Gastrocnemius medialis (tissue), 4 donors: ENCODE data around the gene WIPF3. TPM values are rescaled to one million over a fixed set of nuclear protein-coding genes. Genes with fewer than 3 reads are reported as not detected.

Experiments
- ATAC-seq, 2 donors: fragments of 150-250 bp; one replicate each; pipeline ENCODE4 v1.9.1; 2016
- DNase-seq, 2 donors: peaks; one replicate each; pipeline ENCODE4 v3.0.0-alpha.2; 2019
- H3K27ac ChIP-seq, 4 donors: fragments of 200-600 bp; sonication (generic); 1 replicate in 1 of 4; 2 replicates in 3 of 4; pipeline ENCODE4 v1.5.1; 2016 to 2018; ENCODE audit warnings: mild to moderate bottlenecking in 2 of 4, moderate library complexity in 1 of 4
- H3K27me3 ChIP-seq, 3 donors: fragments of 200-600 bp; sonication (generic) in 2 of 3; 1 replicate in 1 of 3; 2 replicates in 2 of 3; pipeline versions ENCODE4 v1.5.1 to v1.6.0; 2016 to 2019; ENCODE audit warnings: mild to moderate bottlenecking in 1 of 3, moderate library complexity in 1 of 3
- H3K36me3 ChIP-seq, 2 donors: fragments of 200-600 bp; sonication (generic) in 1 of 2; one replicate each; pipeline ENCODE4 v1.5.1; 2017 to 2018
- H3K4me1 ChIP-seq, 2 donors: fragments of 200-600 bp; sonication (generic) in 1 of 2; one replicate each; pipeline ENCODE4 v1.5.1; 2016 to 2017; ENCODE audit warnings: mild to moderate bottlenecking in 2 of 2
- H3K4me3 ChIP-seq, 4 donors: fragments of 200-600 bp; sonication (generic) in 3 of 4; 1 replicate in 1 of 4; 2 replicates in 3 of 4; pipeline ENCODE4 v1.5.1; 2016 to 2019; ENCODE audit warnings: mild to moderate bottlenecking in 2 of 4
- H3K9me3 ChIP-seq, 3 donors: fragments of 200-600 bp; sonication (generic) in 2 of 3; 1 replicate in 1 of 3; 2 replicates in 2 of 3; pipeline ENCODE4 v1.5.1; 2016 to 2019
- CTCF ChIP-seq, 5 experiments: fragments of 450-650 bp in 3 of 5; fragments of 200-600 bp in 2 of 5; sonication (generic) in 2 of 5; IDR thresholded peaks in 4 of 5; conservative IDR thresholded peaks in 1 of 5; 1 replicate in 4 of 5; 2 replicates in 1 of 5; pipeline ENCODE4 v1.5.1; 2016 to 2019; ENCODE audit warnings: antibody characterized with exemption in 5 of 5, mild to moderate bottlenecking in 3 of 5, moderate library complexity in 3 of 5
- POLR2A ChIP-seq, 2 donors: fragments of 450-650 bp; IDR thresholded peaks; one replicate each; pipeline ENCODE4 v1.6.1; 2017; ENCODE audit warnings: antibody characterized with exemption in 2 of 2, mild to moderate bottlenecking in 2 of 2, moderate library complexity in 2 of 2
- in situ Hi-C, 4 donors: fragments of 200-750 bp; cut with MboI; loops; one replicate each; pipeline versions ENCODE4 v1.15.0 to v1.8.0; 2017; ENCODE audit warnings: low sequenced_read_pairs in 4 of 4
- intact Hi-C: fragments of 100-400 bp; cut with DNase I; formaldehyde crosslinking; loops from one replicate; pipeline ENCODE4 v1.15.1; 2023; ENCODE audit warnings: low total_unique reads
- total RNA-seq, 4 donors: library from RNA; depleted of rRNA; stranded (reverse); fragments of >200 nt; gene quantifications; one replicate each; pipeline versions ENCODE4 v1.1.0 to v1.2.3, GENCODE V29; 2016

WIPF3 gene
- total RNA-seq, 4 donors from 2014 or later: 4.2 to 9.9 (median 8.3) TPM

DNA sequence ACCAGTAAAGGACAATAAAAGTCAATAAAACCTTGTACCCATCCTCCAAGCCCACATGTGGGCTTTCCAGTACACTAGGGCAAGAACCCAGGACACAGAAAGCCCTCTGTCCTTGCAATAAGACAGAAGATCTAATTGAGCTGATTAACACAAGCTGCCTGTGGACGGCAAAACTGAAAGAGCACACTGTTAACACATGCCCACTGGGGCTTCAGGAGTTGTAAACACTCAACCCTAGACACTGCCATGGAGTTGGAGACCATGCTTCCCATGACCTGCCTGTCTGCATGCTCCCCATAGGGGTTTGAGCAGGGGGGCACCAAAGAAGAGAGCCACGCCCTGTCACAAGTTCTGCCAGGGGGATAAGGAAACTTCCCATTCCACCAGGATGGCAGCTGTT lies 22.6 kb upstream of the WIPF3 start:
- TF ChIP-seq POLR2A (IDR thresholded peaks at IDR 0.05) (no peak), CTCF (IDR thresholded peaks at IDR 0.05 in 4 of 5, conservative IDR thresholded peaks at IDR 0.05 in 1 of 5) (no peak)
- no peak for ATAC-seq
- no peaks in the 10 kb centered on the region for H3K27me3 ChIP-seq
- no peak for DNase-seq
- H3K4me3 ChIP-seq: no peak overlapping the region
- in situ Hi-C loops: no loop called here
- no peak overlapping the region for H3K27ac ChIP-seq
- H3K9me3 ChIP-seq: no peaks in the 10 kb centered on the region
- intact Hi-C loops: no loop called here
- H3K36me3 ChIP-seq: no peaks in the 10 kb centered on the region
- H3K4me1 ChIP-seq: no peaks in the 10 kb centered on the region

- H3K4me3 ChIP-seq: no peak overlapping the region
Measured at GRCh38 chr7:29793507-29793906, 12.8 kb upstream of the WIPF3 start.

GRCh38 chr7:29794959-29795629 lies 11.2 kb upstream of the WIPF3 start:
- Histone ChIP-seq H3K4me3 (no peak overlapping the region), H3K4me1 (no peaks in the 10 kb centered on the region), H3K27ac (no peak overlapping the region), H3K27me3 (no peaks in the 10 kb centered on the region), H3K36me3 (no peaks in the 10 kb centered on the region), H3K9me3 (no peaks in the 10 kb centered on the region)
- in situ Hi-C loops: no loop called here
- ATAC-seq (no peak), DNase-seq (no peak)
- TF ChIP-seq CTCF (IDR thresholded peaks at IDR 0.05 in 4 of 5, conservative IDR thresholded peaks at IDR 0.05 in 1 of 5) (no peak), POLR2A (IDR thresholded peaks at IDR 0.05) (no peak)
- intact Hi-C loops: no loop called here

More at GRCh38 chr7:29793507-29793906, 12.8 kb upstream of the WIPF3 start:
- Histone ChIP-seq H3K4me1 (no peaks in the 10 kb centered on the region), H3K27me3 (no peaks in the 10 kb centered on the region), H3K27ac (no peak overlapping the region), H3K9me3 (no peaks in the 10 kb centered on the region), H3K36me3 (no peaks in the 10 kb centered on the region)
- intact Hi-C loops: no loop called here
- no peak for DNase-seq
- no peak for TF ChIP-seq POLR2A (IDR thresholded peaks at IDR 0.05)
- TF ChIP-seq CTCF (IDR thresholded peaks at IDR 0.05 in 4 of 5, conservative IDR thresholded peaks at IDR 0.05 in 1 of 5): no peak
- no peak for ATAC-seq
- in situ Hi-C loops: no loop called here

DNA sequence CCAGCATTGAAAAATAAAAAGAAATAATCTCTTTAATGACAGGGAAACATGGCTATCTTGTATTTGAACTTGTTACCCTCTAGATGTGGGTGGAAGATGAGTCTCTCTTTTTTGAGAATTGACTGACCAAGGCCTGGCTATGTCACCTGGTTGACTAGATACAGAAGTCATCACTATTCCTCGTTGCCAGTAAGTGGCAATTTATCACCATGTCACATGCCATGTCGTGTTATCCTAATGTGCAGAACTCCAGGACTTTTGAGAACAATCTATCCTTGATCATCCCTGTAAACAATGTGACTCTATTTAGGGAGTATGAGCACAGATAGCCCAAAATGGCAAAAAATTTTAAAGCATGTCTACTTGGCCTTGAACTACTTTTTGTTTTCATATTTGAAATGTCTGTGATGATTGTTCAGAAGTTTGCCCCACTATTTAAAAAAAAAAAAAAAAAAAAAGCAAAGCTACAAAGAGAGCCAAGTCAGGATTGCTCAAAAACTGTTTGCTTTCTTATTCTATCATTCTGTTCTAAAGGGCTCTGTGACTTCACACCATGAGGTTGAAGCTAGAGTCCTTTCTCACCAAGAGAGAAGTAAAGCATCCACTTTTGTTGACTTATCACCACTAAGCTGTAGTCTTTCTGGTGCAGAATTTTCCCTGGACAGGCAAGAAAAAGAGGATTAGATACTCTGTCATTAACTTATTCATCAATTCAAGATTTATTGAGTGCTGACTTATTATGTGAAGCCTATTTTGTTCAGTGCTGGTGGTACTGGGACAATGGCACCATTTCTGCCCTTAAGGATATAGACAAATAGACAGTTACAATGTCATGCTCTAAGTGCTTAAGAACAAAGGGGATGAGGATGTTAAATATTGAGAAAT lies 10.4 kb upstream of the WIPF3 start:
- no peak overlapping the region for H3K4me3 ChIP-seq
- ATAC-seq (peak in 1 of 2 donors; percentile 42), DNase-seq (no peak)
- TF ChIP-seq POLR2A (IDR thresholded peaks at IDR 0.05) (no peak), CTCF (IDR thresholded peaks at IDR 0.05 in 4 of 5, conservative IDR thresholded peaks at IDR 0.05 in 1 of 5) (no peak)
- in situ Hi-C loops: no loop called here
- H3K36me3 ChIP-seq: no peaks in the 10 kb centered on the region
- no peaks in the 10 kb centered on the region for H3K9me3 ChIP-seq
- H3K27ac ChIP-seq: no peak overlapping the region
- H3K27me3 ChIP-seq: no peaks in the 10 kb centered on the region
- intact Hi-C loops: no loop called here
- no peaks in the 10 kb centered on the region for H3K4me1 ChIP-seq
